Central memory CD8-positive, alpha-beta T cell (primary cell): Measurements from ENCODE around the gene GPRASP2.

Source experiments
- ATAC-seq: fragments of 150-1000 bp; cut with Tn5 transposase; replicated peaks from 2 replicates; pipeline ENCODE4 v1.10.0; 2022; ENCODE audit warnings: mild to moderate bottlenecking, moderate FRiP score, moderate number of reproducible peaks; ENCODE audit not compliant: poor library complexity, severe bottlenecking; ENCODE audit errors: extremely low read depth
- DNase-seq, 2 donors: peaks; one replicate each; pipeline ENCODE4 v3.0.0; 2021; ENCODE audit warnings: low spot score in 2 of 2
- H3K27ac Mint-ChIP-seq: one replicate; pipeline ENCODE4 v1.8.0; 2022; ENCODE audit warnings: low read depth, mild to moderate bottlenecking, moderate library complexity, mixed read lengths
- H3K27me3 Mint-ChIP-seq: one replicate; pipeline ENCODE4 v1.8.0; 2022; ENCODE audit warnings: mixed read lengths
- H3K36me3 Mint-ChIP-seq: one replicate; pipeline ENCODE4 v1.8.0; 2022; ENCODE audit warnings: mild to moderate bottlenecking, moderate library complexity, mixed read lengths; ENCODE audit not compliant: insufficient read depth
- H3K4me1 Mint-ChIP-seq: one replicate; pipeline ENCODE4 v1.8.0; 2022; ENCODE audit warnings: mixed read lengths
- H3K4me3 Mint-ChIP-seq: one replicate; pipeline ENCODE4 v1.8.0; 2022; ENCODE audit warnings: mild to moderate bottlenecking, moderate library complexity, mixed read lengths
- H3K9me3 Mint-ChIP-seq: one replicate; pipeline ENCODE4 v1.8.0; 2022; ENCODE audit warnings: mixed read lengths

Gene GPRASP2

DNA sequence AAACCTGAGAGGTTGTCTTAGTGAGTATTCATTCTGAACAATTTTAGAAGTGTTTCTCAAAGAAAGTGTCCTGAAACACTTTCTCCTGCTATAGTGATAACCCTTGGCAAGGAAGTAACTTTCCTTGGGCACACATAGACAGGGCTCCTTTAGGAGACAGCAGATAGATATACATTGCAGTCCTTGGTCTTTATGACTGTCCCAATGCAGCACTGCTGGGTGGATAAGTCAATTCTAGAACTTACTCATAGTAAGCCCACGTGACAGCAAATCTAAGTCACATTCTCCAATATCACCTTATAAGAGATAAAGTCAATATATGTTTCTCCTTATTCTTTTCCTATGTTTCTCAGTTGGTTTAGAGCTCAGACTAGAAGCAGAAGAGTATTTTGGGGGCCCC is 55.0 kb downstream of the GPRASP2 start:
- H3K27me3 Mint-ChIP-seq: no peaks in the 10 kb centered on the region
- no peaks in the 10 kb centered on the region for H3K9me3 Mint-ChIP-seq
- no peak overlapping the region for H3K4me3 Mint-ChIP-seq
- H3K27ac Mint-ChIP-seq: peak overlapping the region; percentile 32
- no peak for ATAC-seq
- no peak for DNase-seq
- H3K4me1 Mint-ChIP-seq: peaks cover 22% of the 10 kb centered on the region
- H3K36me3 Mint-ChIP-seq: peaks cover 12% of the 10 kb centered on the region
